ENCODE data around the gene ERV3-1.

DNA sequence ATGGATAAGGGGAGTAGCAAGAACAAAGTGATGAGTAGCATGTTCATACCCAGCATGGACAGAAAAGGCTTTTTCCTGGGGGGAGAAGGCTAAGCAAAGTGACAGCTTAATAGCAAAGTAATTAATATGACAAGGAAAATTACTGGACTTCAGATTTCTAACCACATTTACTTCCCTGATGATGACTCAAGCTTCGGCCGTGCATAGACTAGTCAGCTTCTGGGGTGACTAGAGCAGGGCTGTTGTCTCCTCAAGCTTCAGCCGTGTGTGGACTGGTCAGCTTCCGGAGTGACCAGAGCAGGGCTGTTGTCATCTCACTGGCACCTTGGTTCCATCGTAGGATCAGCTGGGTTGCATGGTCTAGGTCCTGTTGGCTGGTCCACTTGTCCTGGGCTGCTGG, 13.5 kb downstream of the ERV3-1 start:
- no peak for TF ChIP-seq POLR2AphosphoS5 (IDR thresholded peaks at IDR 0.05; ENCODE audit: low read depth, low read length)
- no peak for TF ChIP-seq CTCF (IDR thresholded peaks at IDR 0.05)
